Thyroid gland (tissue), 4 donors: ENCODE results near the gene MAP4K5.

Experiments
- POLR2A ChIP-seq, 2 donors: fragments of 450-650 bp; IDR thresholded peaks; one replicate each; pipeline ENCODE4 v1.6.1; 2017; ENCODE audit warnings: antibody characterized with exemption in 2 of 2, mild to moderate bottlenecking in 2 of 2, moderate library complexity in 1 of 2
- TF ChIP-seq, protein P1 (sequence below), 6 experiments: fragments of 200-600 bp in 3 of 6; fragments of 450-650 bp in 3 of 6; sonication (generic) in 3 of 6; IDR thresholded peaks; one replicate each; pipeline ENCODE4 v1.5.1; 2016 to 2019; ENCODE audit warnings: antibody characterized with exemption in 6 of 6, mild to moderate bottlenecking in 2 of 6, inconsistent platforms in 1 of 6, moderate library complexity in 1 of 6

DNA sequence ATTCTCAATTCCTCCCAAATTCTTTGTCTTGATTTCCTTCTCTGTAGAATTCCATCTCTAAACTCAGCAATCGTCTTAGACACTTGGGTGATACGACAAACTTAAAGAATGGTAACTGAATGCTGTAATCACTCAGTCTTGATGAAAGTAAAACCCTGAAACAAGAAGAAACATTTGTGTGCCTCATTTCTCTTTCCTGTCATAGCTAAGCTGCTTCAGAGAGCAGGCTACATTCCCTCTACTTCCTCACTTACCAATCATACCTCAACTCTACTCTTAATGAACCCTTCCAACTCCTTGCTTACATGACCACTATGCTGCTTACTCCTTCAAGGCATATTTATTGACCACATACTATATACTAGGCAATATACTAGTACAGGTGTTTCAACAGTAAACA is 8.3 kb downstream of the MAP4K5 start:
- TF ChIP-seq, protein P1, sequence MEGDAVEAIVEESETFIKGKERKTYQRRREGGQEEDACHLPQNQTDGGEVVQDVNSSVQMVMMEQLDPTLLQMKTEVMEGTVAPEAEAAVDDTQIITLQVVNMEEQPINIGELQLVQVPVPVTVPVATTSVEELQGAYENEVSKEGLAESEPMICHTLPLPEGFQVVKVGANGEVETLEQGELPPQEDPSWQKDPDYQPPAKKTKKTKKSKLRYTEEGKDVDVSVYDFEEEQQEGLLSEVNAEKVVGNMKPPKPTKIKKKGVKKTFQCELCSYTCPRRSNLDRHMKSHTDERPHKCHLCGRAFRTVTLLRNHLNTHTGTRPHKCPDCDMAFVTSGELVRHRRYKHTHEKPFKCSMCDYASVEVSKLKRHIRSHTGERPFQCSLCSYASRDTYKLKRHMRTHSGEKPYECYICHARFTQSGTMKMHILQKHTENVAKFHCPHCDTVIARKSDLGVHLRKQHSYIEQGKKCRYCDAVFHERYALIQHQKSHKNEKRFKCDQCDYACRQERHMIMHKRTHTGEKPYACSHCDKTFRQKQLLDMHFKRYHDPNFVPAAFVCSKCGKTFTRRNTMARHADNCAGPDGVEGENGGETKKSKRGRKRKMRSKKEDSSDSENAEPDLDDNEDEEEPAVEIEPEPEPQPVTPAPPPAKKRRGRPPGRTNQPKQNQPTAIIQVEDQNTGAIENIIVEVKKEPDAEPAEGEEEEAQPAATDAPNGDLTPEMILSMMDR (IDR thresholded peaks at IDR 0.05), result no peak
- TF ChIP-seq POLR2A (IDR thresholded peaks at IDR 0.05), result no peak
